ENCODE results near the gene UNC5CL. TPM values are rescaled to one million over a fixed set of nuclear protein-coding genes. Genes with fewer than 3 reads are reported as not detected.

The UNC5CL gene
- total and polyA plus RNA-seq, 2 experiments from 2014 or later = 0.87 to 1.2 TPM

DNA sequence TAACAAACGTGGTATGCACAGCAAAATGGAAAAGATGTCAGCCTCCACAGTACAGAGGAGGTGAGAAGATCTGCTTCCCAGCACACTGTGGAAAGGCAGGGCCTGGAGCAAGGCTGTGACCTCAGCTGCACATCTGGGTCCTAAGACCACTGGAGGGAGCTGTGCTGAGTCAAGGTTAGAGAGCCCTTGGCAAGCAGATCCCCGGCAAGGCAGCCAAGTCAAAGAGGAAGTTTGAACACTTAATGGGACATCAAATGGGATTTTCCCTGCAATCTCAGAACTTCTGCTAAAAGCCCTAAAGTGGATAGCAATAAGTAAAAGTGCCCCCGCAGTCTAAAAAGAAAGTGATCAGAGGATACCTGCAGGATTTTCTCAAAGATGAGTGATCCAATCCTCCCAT lies 39.5 kb downstream of the UNC5CL start:
- Mint-ChIP-seq H3K27ac (peak overlapping the region; percentile 63; the same call in 1 of the 2 replicates), H3K9me3 (no peaks in the 10 kb centered on the region), H3K27me3 (ENCODE audit: insufficient read depth, low read depth, poor library complexity) (peaks cover 8% of the 10 kb centered on the region), H3K36me3 (ENCODE audit: low read depth) (no peaks in the 10 kb centered on the region; the same call in 2 of the 3 replicates), H3K4me3 (no peak overlapping the region), H3K4me1 (peaks cover 57% of the 10 kb centered on the region)
- H3K4me1 ChIP-seq (ENCODE audit: insufficient read depth) = peaks cover 41% of the 10 kb centered on the region
- no peak overlapping the region for H3K27ac ChIP-seq (ENCODE audit: low read depth)
- H3F3A ChIP-seq (replicated peaks; ENCODE audit: low read depth) = peaks cover 9% of the 10 kb centered on the region
- H2AFZ ChIP-seq = no peak overlapping the region
- H3K4me2 ChIP-seq = 0 out of 2 replicates have a peak overlapping the region, but pooled peaks have one; percentile 41
- H4K20me1 ChIP-seq (replicated peaks; ENCODE audit: insufficient read depth) = no peaks in the 10 kb centered on the region
- TF ChIP-seq NANOG (IDR thresholded peaks at IDR 0.05; ENCODE audit: borderline replicate concordance) = no peak
- no peak for TF ChIP-seq POLR2AphosphoS5 (IDR thresholded peaks at IDR 0.05; ENCODE audit: low read depth)
- no peak for TF ChIP-seq STAT1 (IDR thresholded peaks at IDR 0.05; ENCODE audit: unreplicated experiment)
- TF ChIP-seq, protein P1, sequence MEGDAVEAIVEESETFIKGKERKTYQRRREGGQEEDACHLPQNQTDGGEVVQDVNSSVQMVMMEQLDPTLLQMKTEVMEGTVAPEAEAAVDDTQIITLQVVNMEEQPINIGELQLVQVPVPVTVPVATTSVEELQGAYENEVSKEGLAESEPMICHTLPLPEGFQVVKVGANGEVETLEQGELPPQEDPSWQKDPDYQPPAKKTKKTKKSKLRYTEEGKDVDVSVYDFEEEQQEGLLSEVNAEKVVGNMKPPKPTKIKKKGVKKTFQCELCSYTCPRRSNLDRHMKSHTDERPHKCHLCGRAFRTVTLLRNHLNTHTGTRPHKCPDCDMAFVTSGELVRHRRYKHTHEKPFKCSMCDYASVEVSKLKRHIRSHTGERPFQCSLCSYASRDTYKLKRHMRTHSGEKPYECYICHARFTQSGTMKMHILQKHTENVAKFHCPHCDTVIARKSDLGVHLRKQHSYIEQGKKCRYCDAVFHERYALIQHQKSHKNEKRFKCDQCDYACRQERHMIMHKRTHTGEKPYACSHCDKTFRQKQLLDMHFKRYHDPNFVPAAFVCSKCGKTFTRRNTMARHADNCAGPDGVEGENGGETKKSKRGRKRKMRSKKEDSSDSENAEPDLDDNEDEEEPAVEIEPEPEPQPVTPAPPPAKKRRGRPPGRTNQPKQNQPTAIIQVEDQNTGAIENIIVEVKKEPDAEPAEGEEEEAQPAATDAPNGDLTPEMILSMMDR (conservative IDR thresholded peaks at IDR 0.05; ENCODE audit: low read depth in 2 of 2) = peak; percentile 65 to 77
- TF ChIP-seq CREB1 (CRISPR knock-in tag; IDR thresholded peaks at IDR 0.05; ENCODE audit: low read depth) = peak; percentile 52
- TF ChIP-seq, protein P2, sequence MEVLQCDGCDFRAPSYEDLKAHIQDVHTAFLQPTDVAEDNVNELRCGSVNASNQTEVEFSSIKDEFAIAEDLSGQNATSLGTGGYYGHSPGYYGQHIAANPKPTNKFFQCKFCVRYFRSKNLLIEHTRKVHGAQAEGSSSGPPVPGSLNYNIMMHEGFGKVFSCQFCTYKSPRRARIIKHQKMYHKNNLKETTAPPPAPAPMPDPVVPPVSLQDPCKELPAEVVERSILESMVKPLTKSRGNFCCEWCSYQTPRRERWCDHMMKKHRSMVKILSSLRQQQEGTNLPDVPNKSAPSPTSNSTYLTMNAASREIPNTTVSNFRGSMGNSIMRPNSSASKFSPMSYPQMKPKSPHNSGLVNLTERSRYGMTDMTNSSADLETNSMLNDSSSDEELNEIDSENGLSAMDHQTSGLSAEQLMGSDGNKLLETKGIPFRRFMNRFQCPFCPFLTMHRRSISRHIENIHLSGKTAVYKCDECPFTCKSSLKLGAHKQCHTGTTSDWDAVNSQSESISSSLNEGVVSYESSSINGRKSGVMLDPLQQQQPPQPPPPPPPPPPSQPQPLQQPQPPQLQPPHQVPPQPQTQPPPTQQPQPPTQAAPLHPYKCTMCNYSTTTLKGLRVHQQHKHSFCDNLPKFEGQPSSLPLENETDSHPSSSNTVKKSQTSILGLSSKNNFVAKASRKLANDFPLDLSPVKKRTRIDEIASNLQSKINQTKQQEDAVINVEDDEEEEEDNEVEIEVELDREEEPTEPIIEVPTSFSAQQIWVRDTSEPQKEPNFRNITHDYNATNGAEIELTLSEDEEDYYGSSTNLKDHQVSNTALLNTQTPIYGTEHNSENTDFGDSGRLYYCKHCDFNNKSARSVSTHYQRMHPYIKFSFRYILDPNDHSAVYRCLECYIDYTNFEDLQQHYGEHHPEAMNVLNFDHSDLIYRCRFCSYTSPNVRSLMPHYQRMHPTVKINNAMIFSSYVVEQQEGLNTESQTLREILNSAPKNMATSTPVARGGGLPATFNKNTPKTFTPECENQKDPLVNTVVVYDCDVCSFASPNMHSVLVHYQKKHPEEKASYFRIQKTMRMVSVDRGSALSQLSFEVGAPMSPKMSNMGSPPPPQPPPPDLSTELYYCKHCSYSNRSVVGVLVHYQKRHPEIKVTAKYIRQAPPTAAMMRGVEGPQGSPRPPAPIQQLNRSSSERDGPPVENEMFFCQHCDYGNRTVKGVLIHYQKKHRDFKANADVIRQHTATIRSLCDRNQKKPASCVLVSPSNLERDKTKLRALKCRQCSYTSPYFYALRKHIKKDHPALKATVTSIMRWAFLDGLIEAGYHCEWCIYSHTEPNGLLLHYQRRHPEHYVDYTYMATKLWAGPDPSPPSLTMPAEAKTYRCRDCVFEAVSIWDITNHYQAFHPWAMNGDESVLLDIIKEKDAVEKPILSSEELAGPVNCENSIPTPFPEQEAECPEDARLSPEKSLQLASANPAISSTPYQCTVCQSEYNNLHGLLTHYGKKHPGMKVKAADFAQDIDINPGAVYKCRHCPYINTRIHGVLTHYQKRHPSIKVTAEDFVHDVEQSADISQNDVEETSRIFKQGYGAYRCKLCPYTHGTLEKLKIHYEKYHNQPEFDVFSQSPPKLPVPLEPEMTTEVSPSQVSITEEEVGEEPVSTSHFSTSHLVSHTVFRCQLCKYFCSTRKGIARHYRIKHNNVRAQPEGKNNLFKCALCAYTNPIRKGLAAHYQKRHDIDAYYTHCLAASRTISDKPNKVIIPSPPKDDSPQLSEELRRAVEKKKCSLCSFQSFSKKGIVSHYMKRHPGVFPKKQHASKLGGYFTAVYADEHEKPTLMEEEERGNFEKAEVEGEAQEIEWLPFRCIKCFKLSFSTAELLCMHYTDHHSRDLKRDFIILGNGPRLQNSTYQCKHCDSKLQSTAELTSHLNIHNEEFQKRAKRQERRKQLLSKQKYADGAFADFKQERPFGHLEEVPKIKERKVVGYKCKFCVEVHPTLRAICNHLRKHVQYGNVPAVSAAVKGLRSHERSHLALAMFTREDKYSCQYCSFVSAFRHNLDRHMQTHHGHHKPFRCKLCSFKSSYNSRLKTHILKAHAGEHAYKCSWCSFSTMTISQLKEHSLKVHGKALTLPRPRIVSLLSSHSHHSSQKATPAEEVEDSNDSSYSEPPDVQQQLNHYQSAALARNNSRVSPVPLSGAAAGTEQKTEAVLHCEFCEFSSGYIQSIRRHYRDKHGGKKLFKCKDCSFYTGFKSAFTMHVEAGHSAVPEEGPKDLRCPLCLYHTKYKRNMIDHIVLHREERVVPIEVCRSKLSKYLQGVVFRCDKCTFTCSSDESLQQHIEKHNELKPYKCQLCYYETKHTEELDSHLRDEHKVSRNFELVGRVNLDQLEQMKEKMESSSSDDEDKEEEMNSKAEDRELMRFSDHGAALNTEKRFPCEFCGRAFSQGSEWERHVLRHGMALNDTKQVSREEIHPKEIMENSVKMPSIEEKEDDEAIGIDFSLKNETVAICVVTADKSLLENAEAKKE (CRISPR knock-in tag; IDR thresholded peaks at IDR 0.05) = peak; percentile 91
- TF ChIP-seq EZH2 (IDR thresholded peaks at IDR 0.05; ENCODE audit: low read depth, unreplicated experiment) = no peak
- no peak for TF ChIP-seq ZNF331 (CRISPR knock-in tag; IDR thresholded peaks at IDR 0.05; ENCODE audit: low read depth)
- ATAC-seq = peak; percentile 76
- H3K4me3 ChIP-seq = no peak overlapping the region
- peaks cover 12% of the 10 kb centered on the region for H3K9me2 ChIP-seq (ENCODE audit: insufficient read depth)
- H3K79me2 ChIP-seq (replicated peaks; ENCODE audit: insufficient read depth) = no peaks in the 10 kb centered on the region
- peak; percentile 84 for DNase-seq (ENCODE audit: low spot score)
- H3K27me3 ChIP-seq (ENCODE audit: insufficient read depth) = no peaks in the 10 kb centered on the region
- no peaks in the 10 kb centered on the region for H3K36me3 ChIP-seq (ENCODE audit: insufficient read depth)

Data from GM23338 (cell line).